Measurements from ENCODE around the gene FCER1A. TPM values are rescaled to one million over a fixed set of nuclear protein-coding genes. Genes with fewer than 3 reads are reported as not detected.

FCER1A gene
- total and polyA plus RNA-seq, 4 donors: 0.05 to 6.3 (median 0.92) TPM; not detected in 1

- DNase-seq: no peak
- Histone ChIP-seq H3K36me3 (ENCODE audit: control insufficient read depth in 4 of 4, insufficient read depth in 4 of 4, low read length in 4 of 4) (no peaks in the 10 kb centered on the region), H3K4me1 (ENCODE audit: control insufficient read depth in 5 of 5, insufficient read depth in 5 of 5, low read length in 5 of 5) (no peaks in the 10 kb centered on the region), H3K4me3 (no peak overlapping the region), H3K9ac (ENCODE audit: insufficient read depth in 1 of 2, low read length in 2 of 2) (no peak overlapping the region), H3K27ac (ENCODE audit: low read depth in 1 of 2, low read length in 1 of 2) (no peak overlapping the region), H3K27me3 (ENCODE audit: control insufficient read depth in 3 of 3, insufficient read depth in 3 of 3, low read length in 2 of 3) (no peaks in the 10 kb centered on the region), H3K9me3 (ENCODE audit: control insufficient read depth in 4 of 4, insufficient read depth in 3 of 4, low read length in 3 of 4) (no peaks in the 10 kb centered on the region)
- WGBS, 2 donors: 69% methylated on average over 4 of the region's 4 CpGs
- TF ChIP-seq CTCF (IDR thresholded peaks at IDR 0.05; ENCODE audit: control extremely low read depth, extremely low read depth): no peak
- no peak for ATAC-seq (ENCODE audit: insufficient read depth, low FRiP score)
Measured at GRCh38 chr1:159300146-159300545, 2.0 kb upstream of the FCER1A start.

- Histone ChIP-seq H3K9me3 (ENCODE audit: control insufficient read depth in 4 of 4, insufficient read depth in 3 of 4, low read length in 3 of 4) (no peaks in the 10 kb centered on the region), H3K4me1 (ENCODE audit: control insufficient read depth in 5 of 5, insufficient read depth in 5 of 5, low read length in 5 of 5) (no peaks in the 10 kb centered on the region), H3K36me3 (ENCODE audit: control insufficient read depth in 4 of 4, insufficient read depth in 4 of 4, low read length in 4 of 4) (no peaks in the 10 kb centered on the region), H3K27ac (ENCODE audit: low read depth in 1 of 2, low read length in 1 of 2) (no peak overlapping the region), H3K27me3 (ENCODE audit: control insufficient read depth in 3 of 3, insufficient read depth in 3 of 3, low read length in 2 of 3) (no peaks in the 10 kb centered on the region), H3K9ac (ENCODE audit: insufficient read depth in 1 of 2, low read length in 2 of 2) (no peak overlapping the region), H3K4me3 (no peak overlapping the region)
- no peak for TF ChIP-seq CTCF (IDR thresholded peaks at IDR 0.05; ENCODE audit: control extremely low read depth, extremely low read depth)
- 35 to 54% methylated on average over 5 of the region's 5 CpGs for WGBS, 2 donors
- DNase-seq: no peak
- no peak for ATAC-seq (ENCODE audit: insufficient read depth, low FRiP score)
Measured at GRCh38 chr1:159307346-159308020, 5.3 kb downstream of the FCER1A start.

DNA sequence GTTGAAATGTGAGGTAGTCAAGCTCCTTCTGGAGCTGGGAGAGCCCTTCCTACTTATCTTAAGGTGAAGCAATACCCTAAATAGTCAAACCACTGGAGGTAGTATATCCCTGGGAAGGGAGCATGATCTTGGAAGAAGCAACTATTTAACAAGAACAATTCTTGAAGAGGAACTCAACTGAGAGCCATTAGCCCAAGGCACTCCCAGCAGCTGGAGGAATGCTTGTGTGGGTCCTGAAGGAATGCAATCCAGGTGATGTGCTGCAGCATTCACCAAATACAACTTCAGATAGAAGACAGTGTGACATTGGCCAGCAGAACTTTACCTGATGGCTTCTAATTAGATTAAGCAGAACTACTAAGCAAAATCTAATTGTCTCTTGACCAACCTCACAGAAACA lies 9.5 kb downstream of the FCER1A start:
- Histone ChIP-seq H3K4me3 (no peak overlapping the region), H3K9ac (ENCODE audit: insufficient read depth in 1 of 2, low read length in 2 of 2) (no peak overlapping the region), H3K36me3 (ENCODE audit: control insufficient read depth in 4 of 4, insufficient read depth in 4 of 4, low read length in 4 of 4) (no peaks in the 10 kb centered on the region), H3K27me3 (ENCODE audit: control insufficient read depth in 3 of 3, insufficient read depth in 3 of 3, low read length in 2 of 3) (no peaks in the 10 kb centered on the region), H3K27ac (ENCODE audit: low read depth in 1 of 2, low read length in 1 of 2) (no peak overlapping the region), H3K4me1 (ENCODE audit: control insufficient read depth in 5 of 5, insufficient read depth in 5 of 5, low read length in 5 of 5) (no peaks in the 10 kb centered on the region), H3K9me3 (ENCODE audit: control insufficient read depth in 4 of 4, insufficient read depth in 3 of 4, low read length in 3 of 4) (peaks cover 0 to 3% (median 0%) of the 10 kb centered on the region in 4 donors)
- ATAC-seq (ENCODE audit: insufficient read depth, low FRiP score): no peak
- no peak for DNase-seq
- TF ChIP-seq CTCF (IDR thresholded peaks at IDR 0.05; ENCODE audit: control extremely low read depth, extremely low read depth): no peak

- Histone ChIP-seq H3K36me3 (ENCODE audit: control insufficient read depth in 4 of 4, insufficient read depth in 4 of 4, low read length in 4 of 4) (no peaks in the 10 kb centered on the region), H3K9ac (ENCODE audit: insufficient read depth in 1 of 2, low read length in 2 of 2) (no peak overlapping the region), H3K4me1 (ENCODE audit: control insufficient read depth in 5 of 5, insufficient read depth in 5 of 5, low read length in 5 of 5) (no peaks in the 10 kb centered on the region), H3K9me3 (ENCODE audit: control insufficient read depth in 4 of 4, insufficient read depth in 3 of 4, low read length in 3 of 4) (peaks cover 0 to 3% (median 0%) of the 10 kb centered on the region in 4 donors), H3K4me3 (no peak overlapping the region), H3K27ac (ENCODE audit: low read depth in 1 of 2, low read length in 1 of 2) (no peak overlapping the region), H3K27me3 (ENCODE audit: control insufficient read depth in 3 of 3, insufficient read depth in 3 of 3, low read length in 2 of 3) (no peaks in the 10 kb centered on the region)
- DNase-seq (no peak), ATAC-seq (ENCODE audit: insufficient read depth, low FRiP score) (no peak)
- TF ChIP-seq CTCF (IDR thresholded peaks at IDR 0.05; ENCODE audit: control extremely low read depth, extremely low read depth): no peak
Measured at GRCh38 chr1:159315381-159315780, 13.2 kb downstream of the FCER1A start.

Measured in lung (tissue), 12 donors.